H1 (cell line): ENCODE results near the gene PSMD3.

ENCODE experiments used
- ASH2L ChIP-seq: fragments of 200-600, 300-600 bp; sonication (generic); IDR thresholded peaks from one replicate; pipeline ENCODE4 v1.7.1; 2017; ENCODE audit warnings: low read length
- JUND ChIP-seq: IDR thresholded peaks from 2 replicates; pipeline ENCODE4 v1.6.1; 2011; ENCODE audit warnings: mild to moderate bottlenecking, improper control_type of control experiment, low read length
- SIN3A ChIP-seq, 2 experiments: IDR thresholded peaks in 1 of 2; conservative IDR thresholded peaks in 1 of 2; 2 replicates each; pipeline ENCODE4 v1.6.1; 2011 to 2012; ENCODE audit warnings: low read length in 2 of 2, improper control_type of control experiment in 1 of 2, low read depth in 1 of 2, mild to moderate bottlenecking in 1 of 2
- TAF1 ChIP-seq: IDR thresholded peaks from 2 replicates; pipeline ENCODE4 v1.6.1; 2011; ENCODE audit warnings: mild to moderate bottlenecking, low read depth, low read length
- TCF12 ChIP-seq: IDR thresholded peaks from 2 replicates; pipeline ENCODE4 v1.6.1; 2011; ENCODE audit warnings: low read depth, mild to moderate bottlenecking, low read length
- TF ChIP-seq, protein P1 (sequence below), 3 experiments: IDR thresholded peaks; 1 replicate in 2 of 3; 2 replicates in 1 of 3; pipeline versions ENCODE4 v1.5.1 to v1.6.1; 2011; ENCODE audit warnings: low read length in 3 of 3, mild to moderate bottlenecking in 3 of 3, inconsistent platforms in 2 of 3, low read depth in 1 of 3, moderate library complexity in 1 of 3; ENCODE audit not compliant: insufficient read depth in 1 of 3; ENCODE audit errors: control extremely low read depth in 1 of 3

DNA sequence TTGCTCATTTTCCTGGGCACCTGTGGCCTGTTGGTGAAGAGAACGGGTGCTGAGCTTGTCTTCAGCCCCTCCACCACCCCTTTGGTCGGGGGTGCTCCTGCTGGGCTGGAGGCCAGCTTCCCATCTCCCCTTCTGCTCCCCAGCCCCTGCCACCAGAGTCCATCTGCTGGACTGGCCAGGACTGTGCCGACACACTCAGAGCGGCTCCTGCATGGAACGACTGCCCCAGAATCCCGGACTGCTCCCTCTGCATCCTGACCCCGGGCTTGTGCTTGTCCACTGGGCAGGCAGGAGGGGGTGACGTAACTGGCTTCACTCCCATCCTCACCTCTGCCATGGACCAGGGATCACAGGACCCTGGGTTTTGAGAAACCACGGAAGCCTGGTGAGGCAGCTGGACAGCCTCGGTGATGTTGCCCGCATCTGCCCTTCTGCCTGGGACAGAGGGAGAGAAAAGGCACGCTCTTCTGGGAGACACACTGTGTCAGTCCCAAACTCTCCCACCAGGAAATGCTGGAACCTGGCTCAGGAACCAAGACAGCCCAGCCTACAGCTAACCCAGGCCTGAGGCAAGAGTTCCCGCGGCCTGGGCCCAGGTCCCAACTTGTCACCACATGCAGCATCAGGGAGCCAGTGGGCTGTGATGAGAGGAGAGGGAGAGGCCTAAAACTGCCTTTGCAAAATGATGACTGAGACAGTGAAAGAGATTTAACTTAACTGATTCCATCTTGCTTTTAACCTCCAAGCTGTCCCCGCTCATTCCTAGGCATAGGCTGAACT, 33.9 kb upstream of the PSMD3 start:
- TF ChIP-seq, protein P1, sequence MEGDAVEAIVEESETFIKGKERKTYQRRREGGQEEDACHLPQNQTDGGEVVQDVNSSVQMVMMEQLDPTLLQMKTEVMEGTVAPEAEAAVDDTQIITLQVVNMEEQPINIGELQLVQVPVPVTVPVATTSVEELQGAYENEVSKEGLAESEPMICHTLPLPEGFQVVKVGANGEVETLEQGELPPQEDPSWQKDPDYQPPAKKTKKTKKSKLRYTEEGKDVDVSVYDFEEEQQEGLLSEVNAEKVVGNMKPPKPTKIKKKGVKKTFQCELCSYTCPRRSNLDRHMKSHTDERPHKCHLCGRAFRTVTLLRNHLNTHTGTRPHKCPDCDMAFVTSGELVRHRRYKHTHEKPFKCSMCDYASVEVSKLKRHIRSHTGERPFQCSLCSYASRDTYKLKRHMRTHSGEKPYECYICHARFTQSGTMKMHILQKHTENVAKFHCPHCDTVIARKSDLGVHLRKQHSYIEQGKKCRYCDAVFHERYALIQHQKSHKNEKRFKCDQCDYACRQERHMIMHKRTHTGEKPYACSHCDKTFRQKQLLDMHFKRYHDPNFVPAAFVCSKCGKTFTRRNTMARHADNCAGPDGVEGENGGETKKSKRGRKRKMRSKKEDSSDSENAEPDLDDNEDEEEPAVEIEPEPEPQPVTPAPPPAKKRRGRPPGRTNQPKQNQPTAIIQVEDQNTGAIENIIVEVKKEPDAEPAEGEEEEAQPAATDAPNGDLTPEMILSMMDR (IDR thresholded peaks at IDR 0.05; ENCODE audit: control extremely low read depth in 1 of 3, insufficient read depth in 1 of 3, low read depth in 1 of 3, low read length in 3 of 3), result no peak
- TF ChIP-seq SIN3A (conservative IDR thresholded peaks at IDR 0.05 in 1 of 2, IDR thresholded peaks at IDR 0.05 in 1 of 2; ENCODE audit: low read depth in 1 of 2, low read length in 2 of 2) (no peak), TAF1 (no peak), ASH2L (no peak), JUND (no peak), TCF12 (no peak)
